A673 (cell line): ENCODE data around the gene FAM149A.

ENCODE experiments used
- EZH2 ChIP-seq: fragments of 200-600 bp; sonication (generic); IDR thresholded peaks from 2 replicates; pipeline ENCODE4 v1.6.1; 2017; ENCODE audit warnings: borderline replicate concordance, low read depth, mild to moderate bottlenecking, mixed read lengths, antibody characterized with exemption, low read length; ENCODE audit not compliant: poor library complexity, severe bottlenecking
- TF ChIP-seq, protein P1 (sequence below): fragments of 300-800, 200-600 bp; sonication (generic); conservative IDR thresholded peaks from 2 replicates; pipeline ENCODE4 v1.5.1; 2017; ENCODE audit warnings: low read depth, mild to moderate bottlenecking, antibody characterized with exemption, low read length, moderate library complexity, mixed read lengths

DNA sequence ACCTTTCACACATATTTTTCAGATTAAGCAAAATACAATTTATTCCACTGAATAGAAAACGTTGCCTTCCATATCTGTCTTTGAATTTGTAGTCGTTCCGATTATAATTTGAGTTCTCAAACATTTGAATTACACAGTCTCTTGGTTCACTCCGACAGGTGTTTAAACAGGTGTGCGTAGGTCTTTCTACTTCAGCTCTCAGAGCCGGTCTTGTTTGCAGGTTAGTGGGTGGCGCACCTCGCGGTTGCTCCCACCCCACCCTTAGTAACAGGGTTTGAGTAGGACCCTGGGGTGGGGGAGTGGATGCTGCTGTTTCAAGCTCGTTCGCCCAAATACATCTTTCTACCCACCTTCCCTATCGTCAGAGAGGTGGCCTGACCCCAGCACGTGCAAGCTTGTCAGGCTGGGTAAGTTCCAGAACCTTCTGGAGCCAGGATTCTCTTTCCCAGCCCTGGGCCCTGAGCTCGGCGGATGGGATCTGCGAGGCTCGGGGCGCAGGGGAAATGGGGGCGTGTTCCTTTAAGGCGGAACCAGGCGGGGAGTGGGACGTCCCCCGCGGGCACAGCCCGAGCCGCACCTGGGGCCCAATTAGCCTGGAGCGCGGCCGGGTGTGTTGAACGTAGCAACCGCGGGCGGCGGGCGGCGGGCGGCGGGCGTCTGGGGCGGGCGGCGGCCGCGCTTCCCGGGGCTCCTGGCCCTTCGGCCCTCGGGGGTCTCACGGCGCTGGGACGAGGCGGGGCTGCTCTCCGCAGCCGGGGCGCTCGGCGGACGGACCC, at the start of gene FAM149A:
- TF ChIP-seq EZH2: no peak
- TF ChIP-seq, protein P1, sequence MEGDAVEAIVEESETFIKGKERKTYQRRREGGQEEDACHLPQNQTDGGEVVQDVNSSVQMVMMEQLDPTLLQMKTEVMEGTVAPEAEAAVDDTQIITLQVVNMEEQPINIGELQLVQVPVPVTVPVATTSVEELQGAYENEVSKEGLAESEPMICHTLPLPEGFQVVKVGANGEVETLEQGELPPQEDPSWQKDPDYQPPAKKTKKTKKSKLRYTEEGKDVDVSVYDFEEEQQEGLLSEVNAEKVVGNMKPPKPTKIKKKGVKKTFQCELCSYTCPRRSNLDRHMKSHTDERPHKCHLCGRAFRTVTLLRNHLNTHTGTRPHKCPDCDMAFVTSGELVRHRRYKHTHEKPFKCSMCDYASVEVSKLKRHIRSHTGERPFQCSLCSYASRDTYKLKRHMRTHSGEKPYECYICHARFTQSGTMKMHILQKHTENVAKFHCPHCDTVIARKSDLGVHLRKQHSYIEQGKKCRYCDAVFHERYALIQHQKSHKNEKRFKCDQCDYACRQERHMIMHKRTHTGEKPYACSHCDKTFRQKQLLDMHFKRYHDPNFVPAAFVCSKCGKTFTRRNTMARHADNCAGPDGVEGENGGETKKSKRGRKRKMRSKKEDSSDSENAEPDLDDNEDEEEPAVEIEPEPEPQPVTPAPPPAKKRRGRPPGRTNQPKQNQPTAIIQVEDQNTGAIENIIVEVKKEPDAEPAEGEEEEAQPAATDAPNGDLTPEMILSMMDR: no peak
